B cell (primary cell): ENCODE results near the gene PFN3.
"Not testable (repeated sequence)": the region's sequence is repeated elsewhere in the genome, so short reads cannot be mapped to it uniquely, and the experiment has no call there.

Experiments
- EZH2 ChIP-seq: IDR thresholded peaks from 2 replicates; pipeline ENCODE4 v1.6.1; 2012; ENCODE audit warnings: borderline replicate concordance, low read depth, mild to moderate bottlenecking, moderate library complexity, low read length; ENCODE audit not compliant: insufficient read depth, poor library complexity, severe bottlenecking
- TF ChIP-seq, protein P1 (sequence below): fragments of 200-600 bp; IDR thresholded peaks from one replicate; pipeline ENCODE4 v1.8.0; 2022; ENCODE audit warnings: antibody characterized with exemption, mild to moderate bottlenecking

DNA sequence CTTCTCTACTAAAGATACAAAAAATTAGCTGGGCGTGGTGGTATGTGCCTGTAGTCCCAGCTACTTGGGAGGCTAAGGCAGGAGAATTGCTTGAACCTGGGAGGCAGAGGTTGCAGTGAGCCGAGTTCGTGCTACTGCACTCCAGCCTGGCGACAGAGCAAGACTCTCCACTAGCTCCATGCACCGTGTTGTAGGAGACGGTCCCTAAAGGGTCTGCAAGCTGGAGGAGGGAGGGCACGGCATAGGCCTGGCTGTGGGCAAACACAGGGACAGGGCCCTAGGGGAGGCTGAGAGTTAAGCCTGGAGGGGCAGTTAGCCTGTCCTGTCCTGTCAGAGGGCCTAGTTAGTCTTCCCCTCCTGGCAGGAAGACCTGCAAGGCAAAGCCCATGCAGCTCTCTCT lies 39.7 kb downstream of the PFN3 start:
- TF ChIP-seq, protein P1, sequence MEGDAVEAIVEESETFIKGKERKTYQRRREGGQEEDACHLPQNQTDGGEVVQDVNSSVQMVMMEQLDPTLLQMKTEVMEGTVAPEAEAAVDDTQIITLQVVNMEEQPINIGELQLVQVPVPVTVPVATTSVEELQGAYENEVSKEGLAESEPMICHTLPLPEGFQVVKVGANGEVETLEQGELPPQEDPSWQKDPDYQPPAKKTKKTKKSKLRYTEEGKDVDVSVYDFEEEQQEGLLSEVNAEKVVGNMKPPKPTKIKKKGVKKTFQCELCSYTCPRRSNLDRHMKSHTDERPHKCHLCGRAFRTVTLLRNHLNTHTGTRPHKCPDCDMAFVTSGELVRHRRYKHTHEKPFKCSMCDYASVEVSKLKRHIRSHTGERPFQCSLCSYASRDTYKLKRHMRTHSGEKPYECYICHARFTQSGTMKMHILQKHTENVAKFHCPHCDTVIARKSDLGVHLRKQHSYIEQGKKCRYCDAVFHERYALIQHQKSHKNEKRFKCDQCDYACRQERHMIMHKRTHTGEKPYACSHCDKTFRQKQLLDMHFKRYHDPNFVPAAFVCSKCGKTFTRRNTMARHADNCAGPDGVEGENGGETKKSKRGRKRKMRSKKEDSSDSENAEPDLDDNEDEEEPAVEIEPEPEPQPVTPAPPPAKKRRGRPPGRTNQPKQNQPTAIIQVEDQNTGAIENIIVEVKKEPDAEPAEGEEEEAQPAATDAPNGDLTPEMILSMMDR: not testable (repeated sequence)
- TF ChIP-seq EZH2: not testable (repeated sequence)
